Transverse colon (tissue), 4 donors: ENCODE measurements around the gene USP24.

Source experiments
- CTCF ChIP-seq, 5 experiments: fragments of 200-600 bp in 3 of 5; fragments of 450-650 bp in 2 of 5; sonication (generic) in 3 of 5; IDR thresholded peaks; 1 replicate in 2 of 5; 2 replicates in 3 of 5; pipeline ENCODE4 v1.5.1; 2016 to 2017; ENCODE audit warnings: antibody characterized with exemption in 5 of 5, inconsistent platforms in 3 of 5, mild to moderate bottlenecking in 2 of 5, moderate library complexity in 1 of 5
- EP300 ChIP-seq: sonication (generic); formaldehyde crosslinking; IDR thresholded peaks from one replicate; pipeline ENCODE4 v1.6.1; 2017; ENCODE audit warnings: antibody characterized with exemption, low read depth
- POLR2A ChIP-seq: fragments of 450-650 bp; IDR thresholded peaks from one replicate; pipeline ENCODE4 v1.6.1; 2016; ENCODE audit warnings: antibody characterized with exemption, mild to moderate bottlenecking, moderate library complexity
- POLR2AphosphoS5 ChIP-seq, 3 donors: sonication (generic); formaldehyde crosslinking; IDR thresholded peaks; one replicate each; pipeline ENCODE4 v1.6.1; 2016; ENCODE audit warnings: antibody characterized with exemption in 3 of 3

GRCh38 chr1:55078470-55078869 is 136.7 kb downstream of the USP24 start:
- TF ChIP-seq EP300: no peak
- no peak for TF ChIP-seq CTCF (IDR thresholded peaks at IDR 0.05)
- TF ChIP-seq POLR2A: no peak
- no peak for TF ChIP-seq POLR2AphosphoS5 (IDR thresholded peaks at IDR 0.05)
